HG03045 (cell line): ENCODE measurements around the gene CCK.
"Not testable (repeated sequence)": the region's sequence is repeated elsewhere in the genome, so short reads cannot be mapped to it uniquely, and the experiment has no call there.

Experiments used
- ATAC-seq: cut with Tn5 transposase; IDR thresholded peaks from one replicate; pipeline ENCODE4 v1.9.1; 2021; ENCODE audit warnings: mild to moderate bottlenecking, moderate library complexity; ENCODE audit not compliant: unreplicated experiment

Gene CCK, protein sequence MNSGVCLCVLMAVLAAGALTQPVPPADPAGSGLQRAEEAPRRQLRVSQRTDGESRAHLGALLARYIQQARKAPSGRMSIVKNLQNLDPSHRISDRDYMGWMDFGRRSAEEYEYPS

DNA sequence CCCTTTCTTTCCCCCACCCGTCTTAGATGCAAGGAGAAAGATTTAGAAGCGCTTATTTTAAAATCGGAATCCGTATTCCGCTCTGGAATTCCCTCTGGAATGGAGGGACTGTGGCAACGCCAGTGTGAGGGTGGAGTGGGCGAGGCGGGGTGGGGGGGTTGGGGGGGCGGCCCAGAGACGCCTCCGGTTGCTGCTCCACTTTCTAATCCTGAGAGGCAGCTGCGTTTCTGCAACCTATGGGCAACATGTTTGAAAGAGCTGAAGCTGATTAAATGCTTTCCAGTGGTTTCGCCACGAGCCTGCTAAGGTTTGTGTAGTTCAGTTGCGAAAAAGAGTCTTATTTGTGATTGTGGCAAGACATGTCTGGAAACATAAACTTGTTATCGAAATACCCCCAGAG lies at the start of gene CCK:
Gene CCK (minus strand): TSS at position 101 of the 400 bp plus-strand sequence. CDS start 2,555 bp downstream, outside the sequence.
- ATAC-seq = no peak

DNA sequence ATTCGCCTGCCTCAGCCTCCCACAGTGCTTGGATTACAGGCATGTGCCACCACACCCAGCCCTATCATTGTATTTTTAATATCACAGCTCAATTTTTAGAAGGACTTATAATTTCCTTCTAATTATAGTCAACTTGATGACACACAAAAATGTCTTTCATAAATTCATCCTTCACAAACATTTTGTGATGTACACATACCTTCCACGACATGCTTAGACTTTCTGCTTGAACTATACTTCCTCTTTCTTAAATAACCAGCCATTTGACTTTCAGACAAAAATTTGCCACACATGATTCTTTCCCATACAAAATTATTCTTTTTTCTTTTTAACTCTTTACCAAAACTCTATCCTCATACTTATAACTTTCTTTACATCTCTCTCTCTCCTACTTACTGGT lies 48.4 kb upstream of the CCK start:
- no peak for ATAC-seq

DNA sequence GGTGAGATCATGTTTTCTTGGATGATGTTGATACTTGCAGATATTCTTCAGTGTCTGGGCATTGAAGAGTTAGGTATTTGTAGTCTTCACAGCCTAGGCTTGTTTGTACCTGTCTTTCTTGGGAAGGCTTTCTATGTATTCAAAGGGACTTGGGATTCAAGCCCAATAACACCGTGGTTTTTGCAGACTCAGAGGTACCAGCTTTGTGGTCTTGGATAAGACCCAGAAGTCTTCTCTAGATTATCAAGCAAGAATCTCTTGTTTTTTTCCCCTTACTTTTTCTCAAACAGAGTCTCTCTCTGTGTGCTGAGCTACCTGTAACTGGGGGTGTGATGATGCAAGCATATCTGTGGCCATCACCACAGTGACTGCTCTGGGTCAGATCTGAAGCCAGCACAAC lies 42.7 kb upstream of the CCK start:
- no peak for ATAC-seq

DNA sequence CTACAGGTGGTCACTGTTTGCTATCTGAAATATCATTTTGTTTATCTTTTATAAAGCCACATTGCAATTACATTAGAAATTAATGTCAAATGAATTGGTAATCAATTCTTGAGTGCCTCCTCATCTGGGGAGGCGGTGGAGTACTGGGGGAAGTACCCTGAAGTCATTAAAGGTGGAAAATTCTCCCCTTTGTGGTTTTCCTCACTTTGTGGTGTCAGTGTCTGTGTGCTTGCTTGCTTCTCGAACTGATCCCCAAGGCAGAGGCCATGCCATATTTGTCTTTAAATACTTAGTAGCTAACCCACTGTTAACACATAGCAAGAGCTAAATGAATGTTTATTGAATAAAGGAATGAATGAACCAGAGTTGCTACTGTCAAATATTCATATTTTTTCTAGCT lies 40.5 kb upstream of the CCK start:
- ATAC-seq = no peak

DNA sequence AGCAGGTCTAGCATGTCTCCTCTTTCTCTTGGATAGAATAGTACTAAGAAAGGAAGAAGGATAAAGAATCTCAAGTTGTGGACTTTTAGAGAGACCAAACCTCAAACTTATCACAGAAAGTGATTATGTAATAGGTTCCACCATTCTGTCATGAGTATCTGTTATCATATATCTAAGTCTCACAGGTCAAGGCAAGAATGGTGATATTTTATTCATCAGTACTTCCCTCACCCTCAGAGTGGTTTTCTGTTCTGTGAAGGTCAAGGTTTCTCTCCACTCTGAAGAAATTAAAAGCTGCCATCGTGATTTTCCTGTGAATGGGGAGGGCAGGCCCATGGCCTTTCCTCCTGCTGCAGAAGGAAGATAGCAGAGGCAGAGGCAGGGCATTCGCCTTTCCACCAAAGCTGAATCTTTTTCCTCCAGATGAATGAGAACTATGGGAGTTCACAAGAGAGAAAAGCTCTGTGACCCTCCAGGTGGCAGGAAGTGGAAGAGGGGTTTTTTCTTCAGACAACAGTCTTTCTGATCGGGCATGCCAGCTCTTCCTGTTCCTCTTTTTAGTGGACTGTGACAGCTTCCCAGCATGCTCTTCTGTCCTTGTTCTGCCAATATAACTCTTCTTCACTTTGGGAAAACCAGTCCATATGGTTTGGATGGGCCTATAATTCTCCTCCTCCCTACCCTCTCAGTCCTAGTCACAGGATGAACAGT lies 37.1 kb upstream of the CCK start:
- no peak for ATAC-seq

DNA sequence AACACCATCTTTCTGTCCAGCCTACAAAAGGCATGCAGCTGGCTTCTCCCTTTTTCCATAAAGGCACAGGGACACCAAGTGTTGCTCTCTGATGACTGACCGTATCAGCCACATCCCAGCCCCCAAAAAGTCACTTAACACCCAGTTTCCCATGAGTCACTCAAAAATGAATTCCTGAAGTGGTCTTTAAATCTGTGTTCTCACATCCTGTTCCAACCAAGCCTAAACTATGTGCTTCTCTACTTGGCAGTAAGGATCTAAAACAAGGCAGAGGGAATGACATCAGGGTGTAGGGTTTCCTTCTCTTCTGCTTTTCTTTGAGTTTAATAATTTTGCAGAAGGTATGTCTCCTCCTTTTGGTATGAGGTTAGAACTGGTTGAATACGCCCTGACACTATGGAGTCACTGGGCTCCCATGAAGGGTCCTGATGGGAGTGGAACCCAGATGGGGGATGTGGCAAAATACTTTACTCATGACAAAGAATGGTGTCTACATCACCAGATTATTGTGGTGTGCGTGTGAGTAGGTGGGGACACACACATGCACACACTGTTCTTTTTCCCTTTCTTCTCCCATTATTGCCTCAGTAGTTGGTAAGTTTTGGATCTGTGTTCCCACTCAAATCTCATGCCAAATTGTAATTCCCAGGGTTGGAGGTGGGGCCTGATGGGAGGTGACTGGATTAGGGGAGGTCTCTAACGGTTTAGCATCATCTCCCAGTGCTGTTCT lies 35.6 kb upstream of the CCK start:
- ATAC-seq = no peak

DNA sequence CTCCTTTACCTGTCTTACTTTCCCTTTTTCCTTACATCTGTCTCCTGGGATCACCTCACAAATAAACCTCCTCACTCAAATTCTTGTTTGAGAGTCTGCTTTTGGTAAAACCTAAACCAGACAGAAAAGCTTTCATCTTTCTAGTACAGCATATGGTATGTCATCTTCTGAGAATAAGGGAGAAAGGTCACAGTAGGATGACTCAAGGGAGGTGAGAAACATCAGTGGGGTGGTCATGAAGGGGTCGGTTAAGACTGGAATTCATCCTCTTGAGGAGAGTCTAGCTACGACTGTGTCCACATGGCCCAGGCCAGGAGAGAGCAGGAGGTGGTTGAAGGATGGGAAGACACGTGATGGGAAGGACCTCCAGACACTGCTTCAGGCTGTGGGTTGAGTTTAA lies 34.8 kb upstream of the CCK start:
- ATAC-seq = no peak

DNA sequence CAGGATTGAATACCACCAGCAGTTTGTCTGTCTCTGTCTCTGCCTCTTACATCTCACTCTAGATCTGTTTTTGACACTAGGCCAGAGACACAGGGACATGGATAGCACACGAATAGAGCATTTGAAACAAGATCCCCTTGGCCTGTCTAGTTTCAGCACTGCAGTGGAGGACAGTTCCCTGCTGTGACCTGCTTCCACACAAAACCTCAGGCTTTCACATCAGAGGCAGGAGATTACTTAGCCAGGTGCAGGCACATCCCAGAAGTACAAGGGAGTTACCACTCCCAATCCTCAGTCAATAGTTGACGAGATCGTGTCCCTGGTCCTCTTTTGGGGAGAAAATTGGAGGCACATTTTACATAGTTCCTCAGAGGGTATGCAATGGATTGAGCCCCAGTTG lies 34.0 kb upstream of the CCK start:
- ATAC-seq = no peak

DNA sequence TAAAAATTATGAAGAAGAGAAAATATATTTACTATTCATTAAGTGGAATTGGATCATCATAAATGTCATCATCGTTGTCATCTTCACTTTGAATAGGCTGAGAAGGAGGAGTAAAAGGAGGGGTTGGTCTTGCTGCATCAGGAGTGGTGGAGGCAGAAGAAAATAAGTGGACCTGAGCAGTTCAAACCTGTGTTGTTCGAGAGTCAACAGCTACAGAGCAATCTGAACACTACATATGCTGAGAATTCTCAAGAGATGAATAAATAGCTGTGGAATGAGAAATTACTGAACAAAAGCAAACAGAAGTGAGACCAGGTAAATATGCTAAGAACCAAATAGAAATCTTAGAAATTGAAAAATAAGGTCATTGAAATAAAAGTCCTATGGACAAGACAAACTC lies 32.3 kb upstream of the CCK start:
- no peak for ATAC-seq

DNA sequence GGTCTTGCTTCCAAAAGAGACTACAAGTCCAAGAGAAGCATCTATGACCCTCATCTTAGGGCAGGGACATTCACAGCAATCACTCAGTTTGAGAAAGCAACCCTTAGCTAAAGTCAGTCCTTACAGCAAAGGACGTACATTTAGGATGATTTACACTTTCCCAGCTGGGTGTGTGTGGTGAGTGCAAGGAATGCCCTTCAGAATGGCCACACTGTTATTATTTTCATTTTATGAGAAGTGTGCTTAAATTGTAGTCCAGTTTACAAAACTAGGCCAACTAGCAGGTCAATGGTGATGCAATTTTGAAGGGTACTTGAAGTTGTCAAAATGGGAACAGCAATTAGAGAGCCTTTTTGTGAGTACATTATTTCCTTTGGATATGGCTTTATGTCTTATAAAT lies 26.0 kb upstream of the CCK start:
- ATAC-seq = no peak

DNA sequence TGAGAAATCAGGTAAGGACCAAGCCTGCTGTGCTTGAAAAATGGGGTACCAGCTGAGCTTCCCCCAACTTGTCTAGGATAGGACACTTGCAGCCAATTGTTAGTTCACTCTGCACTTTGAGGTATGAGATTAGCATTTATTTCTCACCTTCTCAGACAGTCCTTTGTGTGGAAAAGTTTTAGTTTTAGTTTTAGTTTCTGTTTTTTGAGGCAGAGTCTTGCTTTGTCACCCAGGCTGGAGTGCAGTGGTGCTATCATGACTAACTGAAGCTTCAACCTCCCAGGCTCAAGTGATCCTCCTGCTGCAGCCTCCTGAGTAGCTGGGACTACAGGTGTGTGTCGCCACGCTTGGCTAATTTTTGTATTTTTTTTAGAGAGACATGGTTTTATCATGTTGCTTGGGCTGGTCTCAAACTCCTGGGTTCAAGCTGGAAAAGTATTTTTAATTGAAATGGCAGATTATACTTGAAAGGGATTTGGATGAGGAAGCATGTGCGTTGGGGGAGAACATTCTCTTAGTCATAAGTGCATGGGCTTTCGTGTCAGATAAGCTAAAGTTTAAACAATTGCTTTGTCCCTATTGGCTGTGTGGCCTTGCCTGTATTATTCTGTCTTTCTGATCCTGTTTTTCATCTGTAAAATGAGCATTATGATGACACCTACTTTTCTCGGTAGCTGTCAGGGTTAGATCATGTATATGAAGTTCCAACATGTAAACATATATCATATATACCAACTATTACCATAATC lies 25.2 kb upstream of the CCK start:
- no peak for ATAC-seq

DNA sequence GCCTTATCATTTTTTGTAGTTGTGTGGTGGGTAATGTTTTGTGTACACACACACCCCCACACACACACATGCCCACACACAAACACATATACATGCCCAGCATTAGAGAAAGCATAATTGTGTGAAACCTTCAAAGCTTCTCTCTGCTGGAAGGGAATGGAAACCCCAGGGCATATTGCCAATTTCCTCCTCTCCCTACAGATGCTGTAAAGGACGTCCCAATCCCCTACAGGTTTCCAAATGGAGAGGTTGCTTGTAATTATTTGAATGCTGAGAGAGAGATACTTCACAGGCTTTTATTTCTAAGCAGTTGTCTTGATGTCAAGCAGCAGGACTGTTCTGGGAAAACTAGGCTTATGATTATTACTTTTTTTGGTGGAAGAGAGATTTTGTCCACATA lies 23.0 kb upstream of the CCK start:
- no peak for ATAC-seq

DNA sequence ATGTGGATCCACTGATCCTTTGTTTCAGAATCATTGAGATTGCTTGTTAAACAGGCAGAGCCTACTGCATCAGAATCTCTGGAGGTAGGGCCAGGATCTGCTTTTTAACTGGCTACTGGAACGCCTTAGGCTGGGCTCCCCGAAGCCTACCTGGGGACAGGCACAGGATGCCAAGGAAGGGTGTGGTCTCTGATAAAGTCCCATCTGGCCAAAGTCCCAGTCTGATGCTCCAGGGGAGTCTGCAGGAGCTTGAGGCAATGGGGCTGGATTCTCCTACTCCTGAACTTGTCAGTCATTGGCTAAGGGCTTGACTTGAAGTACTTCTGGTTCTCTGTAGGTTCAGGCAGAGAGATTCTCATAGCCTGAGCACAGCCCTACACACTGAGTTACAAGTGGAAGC lies 22.4 kb upstream of the CCK start:
- ATAC-seq = no peak

DNA sequence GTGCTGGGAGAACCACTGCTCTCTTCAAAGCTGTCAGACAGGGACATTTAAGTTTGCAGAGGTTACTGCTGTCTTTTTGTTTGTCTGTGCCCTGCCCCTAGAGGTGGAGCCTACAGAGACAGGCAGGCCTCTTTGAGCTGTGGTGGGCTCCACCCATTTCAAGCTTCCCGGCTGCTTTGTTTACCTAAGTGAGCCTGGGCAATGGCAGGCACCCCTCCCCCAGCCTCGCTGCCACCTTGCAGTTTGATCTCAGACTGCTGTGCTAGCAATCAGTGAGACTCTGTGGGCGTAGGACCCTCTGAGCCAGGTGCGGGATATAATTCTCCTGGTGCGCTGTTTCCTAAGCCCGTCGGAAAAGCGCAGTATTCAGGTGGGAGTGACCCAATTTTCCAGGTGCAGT lies 21.4 kb upstream of the CCK start:
- ATAC-seq = not testable (repeated sequence)

DNA sequence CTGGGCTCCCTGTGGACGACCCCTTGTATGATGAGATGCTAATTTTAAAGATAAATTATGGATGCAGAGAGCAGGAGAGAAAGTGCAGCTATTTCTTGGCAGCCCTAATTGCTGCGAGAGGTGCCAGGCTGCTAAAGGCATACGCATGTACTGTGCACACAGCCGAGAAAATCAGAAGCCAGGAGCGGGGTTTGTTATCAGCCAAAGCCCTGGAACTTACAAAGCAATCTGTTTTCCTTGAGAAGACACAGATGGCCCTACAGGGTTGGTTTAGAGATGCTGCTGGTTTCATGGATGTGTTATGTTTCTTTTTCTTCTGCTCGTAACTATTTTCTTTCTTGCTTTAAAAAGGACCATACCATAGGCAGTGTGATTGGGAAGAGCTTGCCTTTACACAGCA lies 11.7 kb upstream of the CCK start:
- no peak for ATAC-seq

DNA sequence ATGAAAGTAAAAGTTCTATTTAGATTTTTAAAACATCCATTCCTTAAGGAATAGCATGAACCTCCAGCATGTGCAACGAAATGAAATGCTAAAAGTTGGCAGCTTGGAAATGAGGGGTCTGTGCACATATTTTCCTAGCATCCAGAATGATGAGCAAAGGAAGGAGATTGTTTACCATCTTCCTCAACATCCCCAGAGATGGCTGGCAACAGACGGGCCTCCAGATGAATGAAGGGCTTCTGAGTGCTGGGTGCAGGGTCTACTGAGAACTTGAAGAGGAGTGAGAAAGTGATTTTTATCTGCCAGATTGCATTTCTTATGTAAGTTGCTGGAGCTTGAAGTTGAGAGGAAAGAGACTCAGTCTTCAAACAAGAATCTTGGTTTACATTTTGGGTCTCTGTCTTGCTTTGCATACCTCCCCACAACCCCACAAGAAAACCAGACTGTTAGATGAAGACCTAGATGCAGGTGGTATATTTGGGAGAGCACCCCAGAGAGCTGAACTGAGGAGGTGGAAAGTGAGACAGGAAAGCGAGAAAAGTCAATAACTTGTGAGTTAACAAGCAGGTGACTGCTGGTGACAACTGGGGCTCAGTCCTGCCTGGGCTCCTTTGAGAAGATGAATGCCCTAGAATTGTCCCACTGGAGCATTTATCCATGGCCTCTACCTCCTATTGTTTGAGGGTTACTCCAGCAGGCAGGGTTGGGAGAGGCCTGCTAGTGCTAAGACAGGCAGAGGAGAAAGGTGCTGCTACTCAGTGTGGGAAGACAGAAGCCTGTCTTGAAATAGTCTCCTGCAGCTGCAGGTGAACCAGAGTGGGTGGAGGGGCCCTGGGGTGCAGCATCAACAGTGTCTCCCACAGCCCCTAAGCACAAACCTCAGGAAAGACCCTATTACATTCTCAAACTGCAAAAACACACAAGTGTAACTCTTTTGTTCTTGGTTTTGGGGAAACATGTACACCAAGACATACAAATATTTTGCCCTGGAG lies 10.5 kb upstream of the CCK start:
- peak; percentile 88 for ATAC-seq

DNA sequence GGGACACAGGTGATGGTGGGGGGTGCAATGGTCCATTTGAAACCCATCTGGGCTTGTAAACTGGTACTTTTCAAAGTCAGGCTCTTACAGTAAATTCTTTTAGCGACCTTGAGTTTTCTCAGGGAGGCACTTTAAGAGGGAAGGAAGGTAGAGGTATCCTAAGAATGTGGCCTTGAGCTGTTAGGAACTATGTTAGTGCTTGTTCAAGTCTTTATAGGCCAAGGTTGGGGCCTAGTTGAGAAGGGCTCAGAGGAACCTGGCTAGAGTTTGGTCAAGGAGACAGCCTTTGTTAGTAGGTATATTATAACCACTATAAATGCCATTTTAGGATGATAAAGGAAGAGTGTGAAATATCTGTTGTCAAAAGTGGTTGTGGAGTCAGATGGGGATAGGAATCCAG lies 9.2 kb upstream of the CCK start:
- ATAC-seq = no peak

DNA sequence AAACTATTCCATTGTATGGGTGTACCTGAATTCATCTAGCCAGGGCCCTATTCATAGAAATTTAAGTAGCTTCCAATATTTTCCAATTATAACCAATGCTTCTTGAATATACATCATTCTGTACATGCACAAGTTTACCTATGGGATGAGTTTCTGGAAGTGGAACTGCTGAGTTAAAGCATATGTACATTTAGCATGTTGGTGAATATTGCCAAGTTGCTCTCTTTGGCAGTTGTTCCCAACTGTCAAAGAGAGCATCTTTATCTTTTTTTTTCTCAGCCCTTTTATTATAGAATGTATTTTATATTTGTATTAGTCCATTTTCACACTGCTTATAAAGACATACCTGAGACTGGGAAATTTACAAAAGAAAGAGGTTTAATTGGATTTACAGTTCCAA lies 8.3 kb upstream of the CCK start:
- ATAC-seq = no peak

DNA sequence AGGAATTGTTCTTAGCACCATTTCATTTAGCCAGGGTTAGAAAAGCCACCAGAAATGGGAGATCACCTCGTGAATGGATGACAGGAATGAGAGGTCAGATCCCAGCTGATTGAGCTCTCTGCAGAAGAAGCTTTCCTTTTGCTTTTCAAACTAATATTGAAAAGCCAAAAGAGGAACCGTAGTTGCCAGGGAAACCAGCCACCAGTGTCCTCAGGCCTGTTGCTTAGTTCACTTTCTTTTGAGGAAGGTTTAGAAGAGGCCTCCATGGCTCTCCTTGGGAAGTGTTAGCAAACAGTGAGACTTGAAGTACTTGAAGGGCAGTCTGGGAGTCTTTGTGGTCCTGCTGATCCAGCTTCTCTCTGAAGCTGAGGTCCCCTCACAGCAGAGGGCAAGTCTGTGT lies 7.4 kb upstream of the CCK start:
- no peak for ATAC-seq

DNA sequence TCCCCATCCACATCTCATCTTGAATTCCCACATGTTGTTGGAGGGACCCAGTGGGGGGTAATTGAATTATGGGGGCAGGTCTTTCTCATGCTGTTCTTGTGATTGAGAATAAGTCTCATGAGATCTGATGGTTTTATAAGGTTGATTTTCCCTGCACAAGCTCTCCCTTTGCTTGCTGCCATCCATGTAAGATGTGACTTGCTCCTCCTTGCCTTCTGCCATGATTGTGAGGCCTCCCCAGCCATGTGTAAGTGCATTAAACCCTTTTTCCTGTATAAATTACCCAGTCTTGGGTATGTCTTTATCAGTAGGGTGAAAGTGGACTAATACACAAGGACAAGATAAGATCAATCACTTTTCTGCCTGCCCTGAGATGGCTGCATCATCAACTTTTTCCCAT lies 5.8 kb upstream of the CCK start:
- ATAC-seq = no peak

DNA sequence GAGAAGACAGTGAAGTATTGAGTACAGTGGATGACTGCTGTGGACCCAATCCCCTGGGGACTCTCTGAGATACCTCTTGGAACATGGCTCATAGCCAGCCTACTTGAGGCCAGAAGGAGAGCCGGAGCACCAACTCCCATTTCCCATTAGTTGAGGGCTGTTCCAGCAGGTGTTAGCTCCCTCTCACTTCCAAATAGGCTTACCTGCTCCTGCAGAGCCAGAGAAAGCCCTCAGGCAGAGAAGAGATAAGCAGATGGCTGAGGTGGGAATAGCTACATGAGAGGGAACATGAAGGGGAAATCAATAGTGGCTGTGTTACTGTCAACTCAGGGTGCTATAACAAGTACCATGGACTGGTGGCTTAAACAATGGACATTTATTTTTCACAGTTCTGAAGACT lies 4.6 kb upstream of the CCK start:
- no peak for ATAC-seq
